GM19468 (cell line): ENCODE measurements around the gene UVRAG.
"Not testable (repeated sequence)": the region's sequence is repeated elsewhere in the genome, so short reads cannot be mapped to it uniquely, and the experiment has no call there.

Experiments
- ATAC-seq: cut with Tn5 transposase; IDR thresholded peaks from one replicate; pipeline ENCODE4 v1.9.1; 2021; ENCODE audit warnings: mild to moderate bottlenecking, moderate library complexity, moderate number of reproducible peaks; ENCODE audit not compliant: unreplicated experiment; ENCODE audit errors: extremely low read depth

The UVRAG gene

DNA sequence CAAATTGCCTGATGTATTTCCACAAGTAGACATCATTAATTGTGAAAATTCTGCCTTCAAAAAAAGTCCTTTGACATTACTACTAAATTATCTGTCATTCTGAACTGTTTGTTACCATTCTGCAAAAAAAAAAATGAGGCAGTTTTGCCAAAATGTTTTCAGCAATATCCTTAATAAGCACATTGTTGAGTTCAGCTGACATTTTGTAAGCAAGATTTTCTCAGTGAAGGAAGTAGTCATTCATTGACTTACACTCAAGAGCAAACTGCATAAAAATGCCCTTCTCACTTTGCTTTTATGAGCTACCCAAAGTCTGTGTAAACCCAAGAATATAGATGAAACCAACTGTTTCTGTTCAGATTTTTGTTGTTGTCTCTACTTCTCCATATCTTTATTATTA, 125.9 kb downstream of the UVRAG start:
- no peak for ATAC-seq

DNA sequence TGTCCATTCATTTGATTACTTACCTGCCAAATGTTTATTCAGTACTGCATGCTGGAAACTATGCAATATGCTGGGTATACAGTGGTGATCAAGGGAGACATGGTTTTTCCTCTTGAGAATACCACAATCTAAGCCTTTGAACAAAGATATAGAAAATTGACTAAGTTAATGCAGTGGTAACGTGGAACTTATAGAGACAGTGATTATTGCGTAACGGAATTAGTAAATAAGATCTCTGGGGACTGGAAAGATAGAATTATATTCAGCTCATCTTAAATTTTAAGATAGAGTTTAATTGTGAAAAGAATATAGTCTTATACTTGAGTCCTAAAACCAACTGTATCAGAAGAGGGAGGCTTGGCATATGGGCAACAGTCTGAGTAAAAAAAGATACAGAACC, 129.5 kb downstream of the UVRAG start:
- ATAC-seq: no peak

DNA sequence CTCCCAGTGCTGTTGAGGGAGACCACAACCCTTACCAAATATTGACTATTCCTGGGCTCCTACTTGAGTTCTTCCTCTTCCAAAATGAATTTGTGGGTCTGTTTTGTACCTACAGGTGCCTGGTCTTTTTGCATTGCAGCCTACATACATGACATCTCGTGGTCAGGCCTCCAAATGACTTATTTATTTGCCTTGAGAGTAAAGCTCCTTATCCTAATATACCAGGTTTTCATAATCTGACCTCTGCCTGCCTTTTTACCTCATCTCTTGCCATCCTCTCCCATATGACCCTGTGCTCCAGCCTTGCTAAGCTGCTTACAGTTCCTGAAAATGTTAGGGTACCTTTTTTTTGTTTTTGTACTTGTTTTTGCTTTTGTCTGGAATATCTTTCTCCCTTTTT, 130.4 kb downstream of the UVRAG start:
- ATAC-seq: no peak

DNA sequence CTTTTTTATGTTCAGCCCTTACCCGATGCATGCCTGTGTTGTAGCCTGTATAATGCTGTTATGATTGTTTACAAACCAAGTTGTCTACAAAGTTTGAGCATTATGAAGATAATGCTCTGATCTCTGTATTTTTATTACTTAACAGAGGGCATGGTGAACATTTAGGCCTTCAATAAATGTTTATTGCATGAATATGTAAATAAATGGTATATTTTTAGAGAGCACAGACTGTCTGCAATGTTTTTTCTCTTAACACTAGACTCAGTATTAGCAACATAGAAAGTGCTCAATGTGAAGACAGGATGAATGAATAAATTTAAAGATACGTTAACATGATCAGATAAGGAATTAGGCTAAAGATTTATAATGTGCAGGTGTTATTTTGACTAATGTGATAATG, 130.9 kb downstream of the UVRAG start:
- no peak for ATAC-seq

DNA sequence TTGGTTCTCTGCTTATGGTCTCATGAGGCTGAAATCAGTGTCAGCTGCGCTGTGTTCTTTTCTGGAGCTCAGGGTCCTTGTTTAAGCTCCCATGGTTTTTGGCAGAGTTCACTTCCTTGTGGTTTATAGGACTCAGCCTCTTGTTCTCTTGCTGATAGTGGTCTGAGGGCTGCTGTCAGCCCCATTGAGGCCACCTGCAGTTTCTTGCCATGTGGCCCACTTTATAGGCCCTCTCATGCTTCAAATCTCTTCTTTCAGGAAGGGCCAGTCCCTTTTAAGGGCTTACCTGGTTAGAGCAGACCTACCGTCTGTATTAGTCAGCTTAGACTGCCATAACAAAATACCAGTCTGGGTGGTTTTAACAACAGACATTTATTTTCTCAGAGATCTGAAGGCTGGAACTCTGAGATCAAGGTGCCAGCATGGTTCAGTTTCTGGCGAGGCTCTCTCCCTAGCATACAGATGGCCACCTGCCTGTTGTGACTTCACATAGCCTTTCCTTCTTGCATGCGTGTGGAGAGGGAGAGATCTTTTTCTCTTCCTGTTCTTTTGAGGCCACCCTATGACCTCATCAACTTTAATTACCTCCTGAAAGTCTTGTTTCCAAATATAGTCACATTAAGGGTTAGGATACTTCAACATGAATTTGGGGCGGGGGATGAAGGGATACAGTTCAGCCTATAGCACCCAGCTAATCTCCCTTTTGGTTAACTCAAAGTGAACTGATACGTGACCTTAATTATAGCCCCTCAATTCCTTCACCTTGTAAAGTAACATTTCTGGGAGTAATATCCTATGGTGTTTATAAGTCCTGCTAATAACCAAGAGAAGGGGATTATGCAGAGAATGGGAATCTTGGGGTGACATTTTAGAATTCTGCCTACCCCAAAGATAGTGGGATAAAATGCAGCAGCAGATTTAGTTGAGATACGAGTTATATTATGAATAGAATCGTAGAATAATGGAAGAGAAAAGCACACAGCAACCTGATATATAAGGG, 131.8 kb downstream of the UVRAG start:
- no peak for ATAC-seq

DNA sequence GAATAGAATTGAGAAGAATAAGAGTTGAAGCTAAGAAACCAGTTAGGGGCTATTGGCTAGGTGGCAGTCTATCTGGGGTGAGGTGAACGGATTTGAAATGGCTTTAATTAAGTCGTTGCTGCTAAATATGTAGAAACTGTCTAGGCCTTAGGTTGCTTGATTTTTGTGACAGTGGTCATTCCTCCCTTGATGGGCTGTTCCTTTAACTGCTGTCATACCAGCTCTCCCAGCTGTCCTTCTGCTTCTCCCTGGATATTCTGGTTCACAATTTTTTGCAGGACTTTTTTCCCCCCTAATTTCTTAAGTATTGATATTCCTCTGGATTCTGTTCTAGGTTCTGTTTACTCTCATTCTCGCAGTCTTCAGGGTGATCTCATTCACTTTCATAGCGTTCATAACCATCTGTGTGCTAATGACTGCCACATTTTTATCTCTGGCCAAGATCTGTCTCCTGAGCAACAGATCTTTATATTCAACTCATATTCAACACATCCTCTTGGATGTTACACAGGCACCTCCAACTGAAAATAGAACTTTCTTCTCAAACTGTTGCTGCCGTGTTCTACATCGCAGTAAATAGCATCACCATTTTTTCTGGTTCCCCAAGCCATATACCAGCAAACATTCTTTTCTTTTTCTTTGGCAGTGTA, 134.1 kb downstream of the UVRAG start:
- ATAC-seq: no peak

DNA sequence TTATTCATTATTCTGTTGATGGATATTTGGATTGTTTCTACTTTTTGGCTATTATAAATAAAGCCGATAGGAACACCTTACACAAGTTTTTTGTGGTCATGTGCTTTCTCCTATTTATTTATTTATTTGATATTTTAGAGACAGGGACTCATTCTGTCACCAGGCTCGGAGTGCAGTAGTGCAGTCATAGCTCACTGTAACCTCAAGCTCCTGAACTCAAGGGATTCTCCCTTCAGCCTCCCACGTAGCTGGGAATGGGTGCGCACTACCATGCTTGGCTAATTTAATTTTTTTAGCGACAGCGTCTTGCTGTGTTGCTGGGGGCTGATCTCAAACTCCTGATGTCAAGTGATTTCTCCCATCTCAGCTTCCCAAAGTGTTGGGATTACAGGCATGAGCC, 135.1 kb downstream of the UVRAG start:
- no peak for ATAC-seq

DNA sequence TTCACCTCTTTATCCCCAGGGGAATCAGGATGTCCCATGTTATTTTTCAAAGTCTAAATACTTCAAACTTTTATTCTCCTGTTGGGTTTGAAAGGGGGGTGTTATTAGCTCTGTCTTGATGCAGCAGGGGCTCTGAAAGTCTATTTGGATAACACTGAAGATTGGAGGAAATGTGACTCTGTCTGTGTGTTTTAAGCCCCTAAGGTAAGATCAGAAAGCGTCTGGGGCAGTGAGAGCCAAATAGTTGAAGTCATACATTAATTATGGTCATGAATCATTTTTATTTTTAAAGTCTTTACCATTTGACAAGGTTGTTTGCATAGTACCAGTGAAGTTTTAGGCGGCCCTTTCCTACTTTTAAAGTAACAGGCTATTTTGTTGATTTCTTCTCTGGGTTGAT, 139.0 kb downstream of the UVRAG start:
- no peak for ATAC-seq

DNA sequence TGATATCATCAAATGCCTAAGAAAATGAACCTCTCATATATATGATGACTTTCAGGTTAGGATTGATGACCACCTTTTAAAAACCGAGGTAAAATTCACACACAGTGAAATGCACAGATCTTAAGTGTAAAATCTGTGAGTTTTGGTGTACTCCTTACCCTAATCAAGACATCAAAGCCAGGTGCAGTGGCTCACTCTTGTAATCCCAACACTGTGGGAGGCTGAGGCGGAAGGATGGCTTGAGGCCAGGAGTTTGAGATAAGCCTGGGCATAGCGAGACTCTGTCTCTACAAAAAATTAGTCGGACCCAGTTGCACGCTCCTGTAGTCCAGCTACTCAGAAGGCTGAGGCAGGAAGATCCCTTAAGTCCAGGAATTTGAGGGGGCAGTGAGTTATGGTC, 140.4 kb downstream of the UVRAG start:
- ATAC-seq: no peak

DNA sequence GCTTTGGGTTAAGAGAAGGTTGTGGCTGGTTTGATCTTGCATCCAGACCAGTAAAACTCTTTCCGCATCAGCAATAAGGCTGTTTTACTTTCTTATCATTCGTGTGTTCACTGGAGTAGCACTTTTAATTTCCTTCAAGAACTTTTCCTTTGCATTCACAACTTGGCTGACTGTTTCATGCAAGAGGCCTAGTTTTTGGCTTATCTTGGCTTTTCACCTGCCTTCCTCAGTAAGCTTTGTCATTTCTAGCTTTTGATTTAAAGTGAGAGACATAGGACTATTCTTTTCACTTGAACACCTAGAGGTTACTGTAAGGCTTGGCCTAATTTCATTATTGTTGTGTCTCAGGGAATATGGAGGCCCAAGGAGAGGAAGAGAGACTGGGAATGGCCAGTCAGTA, 144.5 kb downstream of the UVRAG start:
- no peak for ATAC-seq

DNA sequence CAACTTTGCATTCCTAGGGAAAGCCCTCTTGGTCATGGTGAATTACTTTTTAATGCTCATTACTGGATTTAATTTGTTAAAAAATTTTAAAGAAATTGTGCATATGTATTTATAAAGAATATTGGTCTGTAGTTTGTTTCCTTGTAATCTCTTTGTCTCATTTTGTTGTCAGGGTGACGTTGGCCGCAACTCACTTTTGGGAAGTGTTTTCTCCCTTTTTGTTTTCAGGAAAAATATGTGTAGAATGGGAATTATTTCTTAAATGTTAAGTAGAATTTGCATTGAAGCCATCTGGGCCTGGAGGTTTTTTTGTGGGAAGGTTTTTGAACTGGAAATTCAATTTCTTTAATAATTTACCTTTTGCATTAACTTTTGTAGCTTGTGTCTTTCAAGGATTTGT, 149.1 kb downstream of the UVRAG start:
- ATAC-seq: no peak

DNA sequence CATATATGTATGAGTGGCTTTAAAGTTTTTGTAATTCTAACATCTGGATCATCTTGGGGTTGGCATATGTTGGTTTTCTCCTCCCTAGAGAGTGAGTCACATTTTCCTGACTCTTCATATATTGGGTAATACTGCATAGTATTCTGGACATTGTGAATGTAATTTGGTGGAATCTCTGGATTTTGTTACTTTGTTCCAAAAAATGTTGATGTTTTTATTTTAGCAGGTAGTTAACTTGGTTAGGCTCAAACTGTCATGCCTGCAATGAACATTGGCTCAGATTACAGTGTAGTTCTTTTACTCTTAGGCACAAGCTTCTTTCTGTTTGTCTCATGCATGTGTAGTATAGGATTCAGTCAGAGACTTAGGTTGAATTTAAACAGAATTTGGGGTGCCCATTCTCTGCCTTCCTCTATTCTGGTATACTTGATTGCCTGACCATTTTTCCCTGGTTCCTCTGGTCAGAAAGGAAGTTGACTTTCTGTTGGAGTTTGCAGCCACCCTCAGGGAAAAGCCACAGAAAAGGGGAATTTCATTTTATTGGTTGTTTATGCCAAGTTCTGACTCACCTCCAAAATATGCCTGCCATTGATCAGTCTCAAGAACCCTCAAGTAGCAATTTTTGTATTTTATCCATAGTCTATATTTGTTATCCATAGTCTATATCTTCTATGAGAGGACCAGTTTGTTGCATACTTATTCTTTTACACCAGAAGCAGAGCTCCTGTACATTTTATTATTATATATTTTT, 151.7 kb downstream of the UVRAG start:
- no peak for ATAC-seq

DNA sequence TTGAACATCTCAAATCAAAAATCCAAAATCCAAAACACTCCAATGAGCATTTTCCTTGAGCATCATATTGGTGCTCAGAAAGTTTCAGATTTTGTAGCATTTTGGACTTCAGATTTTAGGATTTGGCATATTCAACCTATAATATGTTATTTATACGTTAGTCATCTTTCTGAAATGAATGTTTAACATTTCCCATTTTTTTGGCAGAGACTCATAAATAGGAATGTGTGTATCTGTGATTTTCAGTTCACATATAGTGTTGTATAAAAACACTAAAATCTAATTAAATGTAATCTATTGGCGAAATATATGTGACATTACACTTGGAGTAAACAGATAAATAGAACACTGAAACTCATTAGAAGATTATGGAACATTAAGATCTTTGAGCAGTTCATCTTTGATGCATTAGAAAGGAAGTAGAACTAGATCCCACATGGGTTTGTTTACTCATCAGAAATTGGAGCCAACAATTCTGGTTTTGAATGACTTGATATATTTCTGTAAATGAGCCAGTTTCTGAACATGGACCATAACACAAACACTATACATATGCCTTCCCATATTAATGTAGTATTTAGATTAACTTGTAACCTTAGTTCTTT, 153.1 kb downstream of the UVRAG start:
- no peak for ATAC-seq

DNA sequence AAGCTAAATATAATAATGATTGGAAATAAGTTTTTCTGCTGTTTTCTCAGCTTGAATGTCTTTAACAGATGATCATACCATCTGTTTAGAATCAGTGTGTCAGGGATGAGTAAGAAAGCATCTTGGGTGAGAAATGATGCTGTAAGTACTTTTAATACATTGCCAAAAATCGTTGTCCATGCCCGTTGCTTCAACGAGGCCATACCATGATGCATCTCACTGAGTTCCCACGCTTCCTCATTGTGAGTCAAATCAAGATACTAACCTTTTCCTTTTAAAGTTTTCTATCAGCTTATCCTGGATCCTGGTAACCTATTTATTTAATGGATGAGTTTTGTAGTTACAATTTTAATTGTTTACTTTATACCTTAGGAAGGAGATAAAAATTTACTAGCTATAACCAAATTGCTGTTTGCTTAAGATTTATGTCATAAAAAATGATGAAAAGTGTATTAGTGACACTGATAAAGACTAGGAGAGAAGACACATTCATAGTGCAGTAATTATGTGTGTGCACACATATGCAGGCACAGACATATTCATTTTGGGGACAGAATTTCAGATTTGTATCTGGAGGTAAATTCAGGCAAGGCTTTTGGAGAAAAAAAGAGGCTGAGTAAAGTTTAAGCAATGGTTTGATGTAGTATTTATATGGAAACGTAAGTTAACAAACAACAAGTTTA, 154.8 kb downstream of the UVRAG start:
- ATAC-seq: no peak

DNA sequence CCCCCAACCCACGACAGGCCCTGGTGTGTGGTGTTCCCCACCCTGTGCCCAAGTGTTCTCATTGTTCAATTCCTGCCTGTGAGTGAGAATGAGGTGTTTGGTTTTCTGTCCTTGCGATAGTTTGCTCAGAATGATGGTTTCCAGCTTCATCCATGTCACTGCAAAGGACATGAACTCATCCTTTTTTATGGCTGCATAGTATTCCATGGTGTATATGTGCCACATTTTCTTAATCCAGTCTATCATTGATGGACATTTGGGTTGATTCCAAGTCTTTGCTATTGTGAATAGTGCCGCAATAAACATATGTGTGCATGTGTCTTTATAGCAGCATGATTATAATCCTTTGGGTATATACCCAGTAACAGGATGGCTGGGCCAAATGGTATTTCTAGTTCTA, 158.7 kb downstream of the UVRAG start:
- not testable (repeated sequence) for ATAC-seq

DNA sequence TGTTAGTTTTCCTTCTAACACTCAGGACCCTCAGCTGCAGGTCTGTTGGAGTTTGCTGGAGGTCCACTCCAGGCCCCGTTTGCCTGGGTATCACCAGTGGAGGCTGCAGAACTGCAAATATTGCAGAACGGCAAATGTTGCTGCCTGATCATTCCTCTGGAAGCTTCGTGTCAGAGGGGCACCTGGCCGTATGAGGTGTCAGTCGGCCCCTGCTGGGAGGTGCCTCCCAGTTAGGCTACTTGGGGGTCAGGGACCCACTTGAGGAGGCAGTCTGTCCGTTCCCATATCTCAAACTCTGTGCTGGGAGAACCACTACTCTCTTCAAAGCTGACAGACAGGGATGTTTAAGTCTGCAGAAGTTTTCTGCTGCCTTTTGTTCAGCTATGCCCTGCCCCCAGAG, 164.1 kb downstream of the UVRAG start:
- not testable (repeated sequence) for ATAC-seq

DNA sequence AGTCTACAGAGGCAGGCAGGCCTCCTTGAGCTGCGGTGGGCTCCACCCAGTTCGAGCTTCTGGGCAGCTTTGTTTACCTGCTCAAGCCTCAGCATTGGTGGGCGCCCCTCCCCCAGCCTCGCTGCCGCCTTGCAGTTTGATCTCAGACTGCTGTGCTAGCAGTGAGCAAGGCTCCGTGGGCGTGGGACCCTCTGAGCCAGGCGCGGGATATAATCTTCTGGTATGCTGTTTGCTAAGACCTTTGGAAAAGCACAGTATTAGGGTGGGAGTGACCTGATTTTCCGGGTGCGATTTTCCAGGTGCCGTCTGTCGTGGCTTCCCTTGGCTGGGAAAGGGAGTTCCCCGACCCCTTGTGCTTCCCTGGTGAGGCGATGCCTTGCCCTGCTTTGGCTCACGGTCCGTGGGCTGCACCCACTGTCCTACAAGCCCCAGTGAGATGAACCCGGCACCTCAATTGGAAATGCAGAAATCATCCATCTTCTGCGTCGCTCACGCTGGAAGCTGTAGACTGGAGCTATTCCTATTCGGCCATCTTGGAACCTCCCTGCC, 164.5 kb downstream of the UVRAG start:
- not testable (repeated sequence) for ATAC-seq

DNA sequence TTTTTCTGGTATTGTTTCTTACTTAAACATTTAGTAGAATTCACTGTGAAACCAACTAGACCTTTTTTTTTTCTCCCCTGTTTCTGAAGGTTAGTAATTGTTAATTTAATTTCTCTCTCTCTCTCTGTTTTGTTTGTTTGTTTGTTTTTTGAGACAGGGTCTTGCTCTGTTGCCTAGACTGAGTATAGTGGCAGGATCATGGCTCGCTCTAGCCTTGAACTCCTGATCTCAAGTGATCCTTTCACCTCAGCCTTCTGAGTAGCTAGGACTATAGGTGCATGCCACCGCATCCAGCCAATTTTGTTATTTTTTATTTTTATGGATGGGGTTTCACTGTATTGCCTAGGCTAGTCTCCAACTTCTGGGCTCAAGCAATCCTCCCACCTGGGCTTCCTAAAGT, 165.0 kb downstream of the UVRAG start:
- no peak for ATAC-seq

DNA sequence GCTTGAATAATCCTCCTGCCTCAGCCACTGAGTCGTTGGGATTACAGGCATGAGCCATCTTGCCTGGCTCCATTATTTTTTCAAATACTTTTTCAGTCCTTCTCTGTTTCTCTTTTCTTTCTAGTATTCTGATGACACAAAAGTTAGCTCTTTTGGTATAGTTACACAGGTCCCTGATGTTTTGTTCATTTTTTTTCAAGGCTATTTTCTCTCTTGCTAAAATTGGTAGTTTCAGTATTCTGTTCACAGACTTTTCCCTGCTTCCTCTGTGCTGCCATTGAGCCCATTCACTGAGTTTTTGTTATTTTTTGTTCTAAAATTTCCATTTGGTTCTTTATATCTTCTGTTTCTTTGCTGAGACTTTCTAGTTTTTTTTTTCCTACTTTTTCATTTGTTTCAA, 166.5 kb downstream of the UVRAG start:
- no peak for ATAC-seq

DNA sequence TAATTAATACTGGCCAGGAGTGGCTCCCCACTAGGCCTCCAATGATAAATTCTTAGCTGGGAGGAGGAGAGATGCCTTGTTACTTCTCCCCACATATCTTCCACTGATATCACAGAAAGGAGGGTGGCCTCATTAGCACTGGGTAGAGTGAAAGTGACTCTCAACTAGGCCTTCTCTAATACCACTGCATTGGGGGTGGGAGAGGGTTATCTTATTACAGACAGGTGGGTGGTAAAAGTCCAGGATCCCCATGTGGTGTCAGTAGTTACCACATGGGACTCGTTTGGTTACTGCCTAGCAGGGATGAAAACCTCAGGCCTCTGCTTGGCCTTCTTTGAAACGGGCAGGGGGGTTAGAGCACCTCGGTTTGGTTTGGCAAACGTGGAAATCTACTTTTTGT, 167.3 kb downstream of the UVRAG start:
- no peak for ATAC-seq
